ENCODE measurements around the gene NRBP1. TPM values are rescaled to one million over a fixed set of nuclear protein-coding genes. Genes with fewer than 3 reads are reported as not detected.
"Not testable (repeated sequence)": the region's sequence is repeated elsewhere in the genome, so short reads cannot be mapped to it uniquely, and the experiment has no call there.

The NRBP1 gene
- total RNA-seq, 2 donors from 2014 or later = 66.0 to 117 TPM

DNA sequence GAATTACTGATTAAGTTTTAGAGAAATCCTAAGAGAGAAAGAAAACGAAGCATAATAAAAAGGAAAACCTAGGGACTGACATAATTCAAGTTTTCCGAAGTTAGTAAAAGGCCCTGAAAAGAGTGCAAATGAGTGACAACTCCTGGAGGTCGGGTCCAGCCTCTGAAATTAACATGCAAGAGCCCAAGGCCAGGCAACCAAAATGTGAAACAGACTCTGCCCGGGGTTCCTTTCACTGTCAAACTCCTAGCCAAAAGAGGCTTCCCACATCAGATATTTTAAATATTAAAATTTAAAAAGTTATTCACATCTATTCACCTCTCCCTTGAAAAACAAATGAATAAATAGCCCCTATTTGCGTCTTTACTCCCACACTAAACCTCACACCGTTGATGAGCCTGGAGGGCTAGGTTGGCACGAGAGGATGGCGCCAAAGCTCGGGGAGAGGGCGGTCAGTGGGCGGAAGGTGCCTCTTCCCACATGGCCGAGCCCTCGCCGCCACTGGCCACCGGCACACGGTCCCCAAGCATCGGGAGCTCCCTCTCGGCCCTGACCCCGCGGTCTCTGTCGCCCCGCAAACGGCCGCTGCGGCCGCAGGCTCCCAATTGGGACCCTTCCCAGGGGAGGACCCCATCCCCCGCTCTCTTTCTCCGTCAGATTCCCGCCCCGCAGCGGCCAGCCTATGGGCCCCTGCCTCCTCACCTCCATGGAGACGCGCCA, 19.7 kb upstream of the NRBP1 start:
- Mint-ChIP-seq H3K4me1 (ENCODE audit: low read depth in 2 of 2) (peaks cover 28 to 30% of the 10 kb centered on the region in 2 donors), H3K36me3 (peaks cover 11% of the 10 kb centered on the region), H3K4me3 (peak overlapping the region; percentile 87), H3K9me3 (peaks cover 4% of the 10 kb centered on the region), H3K27ac (peak overlapping the region; percentile 77 to 88), H3K27me3 (peaks cover 7 to 12% of the 10 kb centered on the region in 2 donors)
- peak; percentile 54 to 56 for ATAC-seq
- DNase-seq (ENCODE audit: low spot score) = no peak

DNA sequence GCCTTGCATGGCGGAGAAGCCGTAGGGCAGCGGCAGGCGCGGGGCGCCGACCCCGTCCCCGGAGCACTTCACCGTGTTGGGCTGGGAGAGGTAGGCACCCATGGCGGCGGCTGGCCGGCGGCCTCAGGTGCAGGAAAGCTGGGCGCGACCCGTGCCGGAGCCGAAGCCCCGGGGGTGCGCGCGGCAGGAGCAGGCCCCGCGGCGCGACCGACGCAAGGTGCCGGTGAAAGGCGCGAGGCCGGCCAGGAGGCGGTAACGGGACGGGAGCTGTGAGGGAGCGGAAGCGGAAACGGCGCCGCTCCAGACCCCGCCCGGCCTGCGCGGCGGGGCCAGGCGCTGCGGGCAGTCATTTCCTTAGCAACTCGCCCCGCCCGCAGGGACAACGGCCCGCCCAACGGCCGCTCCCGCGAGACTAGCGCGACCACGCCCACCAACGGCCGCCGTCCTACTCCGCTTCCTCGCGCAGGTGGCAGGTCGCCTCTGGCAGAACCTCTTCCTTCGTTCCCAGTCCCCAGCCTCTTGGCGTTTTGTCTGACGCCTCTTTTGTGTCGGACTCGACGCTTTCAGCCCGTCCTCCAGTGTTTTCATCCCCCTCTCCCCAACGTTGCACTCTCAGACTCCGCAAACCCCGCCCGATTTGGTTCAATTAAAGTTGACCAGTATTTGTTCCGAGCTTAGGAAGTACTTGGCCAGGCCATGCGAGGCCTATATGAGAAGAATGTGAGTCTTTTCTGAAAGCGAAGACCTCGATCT, 18.9 kb upstream of the NRBP1 start, which contains the start of gene PPM1G:
Gene PPM1G, minus strand, starts transcription at position 271 of the 753 bp plus-strand sequence. Its CDS starts 169 bp downstream, at position 102.
- Mint-ChIP-seq H3K27ac (peak within 1 kb of the TSS; percentile 77 to 88), H3K4me3 (peak within 1 kb of the TSS; percentile 87), H3K9me3 (peaks cover 4% of the 10 kb centered on the region), H3K4me1 (ENCODE audit: low read depth in 2 of 2) (peaks cover 28 to 30% of the 10 kb centered on the region in 2 donors), H3K36me3 (peaks cover 11% of the 10 kb centered on the region), H3K27me3 (peaks cover 7 to 12% of the 10 kb centered on the region in 2 donors)
- DNase-seq (ENCODE audit: low spot score) = peak; percentile 98
- peak; percentile 99 to 100 for ATAC-seq

DNA sequence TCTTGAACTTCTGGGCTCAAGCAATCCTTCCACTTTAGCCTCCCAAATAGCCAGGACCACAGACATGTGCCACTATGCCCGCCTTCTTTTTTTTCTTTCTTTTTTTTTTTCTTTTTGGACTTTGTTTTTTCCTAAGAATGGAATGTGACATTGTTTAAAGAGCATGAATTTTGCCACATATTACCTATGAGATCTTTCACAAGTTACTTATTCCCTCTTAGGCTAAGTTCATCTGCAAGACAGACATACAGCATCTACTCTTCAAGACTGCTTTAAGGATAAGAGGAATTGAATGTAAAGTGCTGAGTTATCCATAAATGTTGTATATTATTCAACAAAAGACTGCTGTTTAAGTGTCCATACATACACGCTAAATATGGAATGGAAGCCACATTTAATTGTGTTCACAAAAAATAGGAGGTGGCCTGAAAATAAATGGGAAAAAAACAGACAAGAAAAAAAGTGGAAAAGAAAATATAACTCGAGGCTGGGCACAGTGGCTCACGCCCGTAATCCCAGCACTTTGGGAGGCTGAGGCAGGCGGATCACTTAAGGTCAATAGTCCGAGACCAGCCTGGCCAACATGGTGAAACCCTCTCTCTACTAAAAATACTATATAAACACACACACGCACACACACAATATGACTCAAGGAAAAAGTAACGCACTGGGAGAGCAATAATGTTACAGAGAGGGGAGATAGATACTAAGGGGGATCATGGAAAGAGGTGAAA, 15.8 kb upstream of the NRBP1 start:
- no peak overlapping the region for H3K4me3 Mint-ChIP-seq
- H3K27ac Mint-ChIP-seq = no peak overlapping the region
- H3K4me1 Mint-ChIP-seq (ENCODE audit: low read depth in 2 of 2) = peaks cover 15 to 17% of the 10 kb centered on the region in 2 donors
- DNase-seq (ENCODE audit: low spot score) (no peak), ATAC-seq (no peak)
- peaks cover 5% of the 10 kb centered on the region for H3K36me3 Mint-ChIP-seq
- H3K27me3 Mint-ChIP-seq = peaks cover 7 to 14% of the 10 kb centered on the region in 2 donors
- peaks cover 4% of the 10 kb centered on the region for H3K9me3 Mint-ChIP-seq

DNA sequence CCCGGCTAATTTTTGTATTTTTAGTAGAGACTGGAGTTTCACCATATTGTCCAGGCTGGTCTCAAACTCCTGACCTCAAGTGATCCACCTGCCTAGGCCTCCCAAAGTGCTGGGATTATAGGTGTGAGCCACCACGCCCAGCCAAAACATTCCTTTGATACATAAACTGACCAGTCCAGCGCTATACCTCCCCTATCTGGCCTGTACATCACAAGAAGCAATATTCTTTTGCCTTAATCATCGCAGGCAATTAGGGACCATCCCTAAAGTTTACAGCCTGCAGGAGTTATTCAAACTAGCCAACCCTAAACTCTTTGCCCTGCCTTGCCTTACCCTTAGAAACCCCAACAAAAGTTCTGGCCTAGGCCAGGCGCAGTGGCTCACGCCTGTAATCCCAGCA, 12.3 kb upstream of the NRBP1 start:
- H3K27me3 Mint-ChIP-seq = peaks cover 7 to 14% of the 10 kb centered on the region in 2 donors
- H3K4me3 Mint-ChIP-seq = no peak overlapping the region
- H3K9me3 Mint-ChIP-seq = no peaks in the 10 kb centered on the region

DNA sequence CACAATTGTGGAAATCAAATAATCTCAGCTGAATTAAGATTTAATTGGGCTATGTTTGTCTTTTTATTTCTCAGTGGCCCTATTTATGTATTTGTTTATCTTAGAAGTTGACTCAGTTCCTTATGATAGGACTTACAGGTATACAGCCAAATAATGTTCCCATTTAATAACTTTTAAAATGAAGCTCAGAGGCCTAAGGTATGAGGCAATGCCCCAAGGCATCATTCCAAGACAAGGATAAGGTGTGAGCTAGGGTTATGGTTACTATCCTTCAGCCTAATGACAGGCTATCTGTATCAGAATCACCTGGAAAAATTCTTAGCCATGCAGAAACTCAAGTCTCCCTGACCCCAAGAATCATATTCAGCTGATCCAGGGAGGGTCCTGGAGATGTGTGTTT, 7.4 kb upstream of the NRBP1 start:
- H3K4me3 Mint-ChIP-seq = no peak overlapping the region
- H3K4me1 Mint-ChIP-seq (ENCODE audit: low read depth in 2 of 2) = no peaks in the 10 kb centered on the region
- DNase-seq (ENCODE audit: low spot score) (no peak), ATAC-seq (no peak)
- H3K27me3 Mint-ChIP-seq = no peaks in the 10 kb centered on the region
- H3K9me3 Mint-ChIP-seq = no peaks in the 10 kb centered on the region
- no peak overlapping the region for H3K27ac Mint-ChIP-seq
- no peaks in the 10 kb centered on the region for H3K36me3 Mint-ChIP-seq

More for the DNA sequence above, 12.3 kb upstream of the NRBP1 start:
- DNase-seq (ENCODE audit: low spot score) (no peak), ATAC-seq (no peak)
- Mint-ChIP-seq H3K4me1 (ENCODE audit: low read depth in 2 of 2) (peaks cover 0 to 2% of the 10 kb centered on the region in 2 donors), H3K36me3 (no peaks in the 10 kb centered on the region), H3K27ac (no peak overlapping the region)

DNA sequence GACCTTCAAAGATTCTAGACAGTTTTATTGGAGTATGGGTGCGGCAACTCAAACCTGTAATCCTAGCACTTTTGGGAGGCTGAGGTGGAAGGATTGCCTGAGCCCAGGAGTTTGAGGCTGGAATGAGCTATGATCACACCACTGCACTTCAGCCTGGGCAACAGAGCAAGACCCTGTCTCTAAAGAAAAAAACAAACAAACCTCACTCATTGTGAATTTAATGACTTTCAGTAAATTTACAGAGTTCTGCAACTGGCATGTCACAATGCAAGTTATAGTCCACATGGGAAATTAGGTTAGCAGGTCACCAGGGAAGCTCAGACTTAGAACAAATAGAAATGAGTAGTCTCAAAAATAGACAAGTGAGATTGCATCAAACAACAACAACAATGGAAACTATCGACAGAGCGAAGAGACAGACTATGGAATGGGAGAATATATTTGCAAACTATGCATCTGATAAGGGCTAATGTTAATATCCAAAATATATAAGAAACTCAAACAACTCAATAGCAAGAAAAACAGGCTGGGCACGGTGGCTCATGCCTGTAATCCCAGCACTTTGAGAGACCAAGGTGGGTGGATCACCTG, 6.7 kb upstream of the NRBP1 start:
- ATAC-seq (no peak), DNase-seq (ENCODE audit: low spot score) (no peak)
- no peaks in the 10 kb centered on the region for H3K9me3 Mint-ChIP-seq
- H3K4me1 Mint-ChIP-seq (ENCODE audit: low read depth in 2 of 2) = no peaks in the 10 kb centered on the region
- H3K4me3 Mint-ChIP-seq = no peak overlapping the region
- H3K36me3 Mint-ChIP-seq = no peaks in the 10 kb centered on the region
- no peak overlapping the region for H3K27ac Mint-ChIP-seq
- no peaks in the 10 kb centered on the region for H3K27me3 Mint-ChIP-seq

DNA sequence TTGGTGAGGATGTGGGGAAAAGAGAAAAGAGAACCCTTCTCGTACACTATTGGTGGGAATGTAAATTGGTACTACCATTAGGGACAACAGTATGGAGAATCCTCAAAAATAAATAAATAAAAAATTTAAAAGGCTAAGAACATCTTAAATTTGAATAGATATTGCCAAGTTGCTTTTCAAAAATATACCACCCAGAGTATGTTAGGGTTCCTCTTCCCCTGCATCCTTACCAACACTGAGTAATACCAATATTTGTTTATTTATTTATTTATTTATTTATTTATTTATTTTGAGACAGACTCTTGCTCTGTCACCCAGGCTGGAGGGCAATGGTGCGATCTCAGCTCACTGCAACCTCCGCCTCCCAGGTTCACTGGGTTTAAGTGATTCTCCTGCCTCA, 5.5 kb upstream of the NRBP1 start:
- Mint-ChIP-seq H3K36me3 (no peaks in the 10 kb centered on the region), H3K4me1 (ENCODE audit: low read depth in 2 of 2) (peaks cover 4 to 5% of the 10 kb centered on the region in 2 donors), H3K27me3 (no peaks in the 10 kb centered on the region), H3K4me3 (no peak overlapping the region), H3K27ac (no peak overlapping the region), H3K9me3 (no peaks in the 10 kb centered on the region)
- ATAC-seq (no peak), DNase-seq (ENCODE audit: low spot score) (no peak)

DNA sequence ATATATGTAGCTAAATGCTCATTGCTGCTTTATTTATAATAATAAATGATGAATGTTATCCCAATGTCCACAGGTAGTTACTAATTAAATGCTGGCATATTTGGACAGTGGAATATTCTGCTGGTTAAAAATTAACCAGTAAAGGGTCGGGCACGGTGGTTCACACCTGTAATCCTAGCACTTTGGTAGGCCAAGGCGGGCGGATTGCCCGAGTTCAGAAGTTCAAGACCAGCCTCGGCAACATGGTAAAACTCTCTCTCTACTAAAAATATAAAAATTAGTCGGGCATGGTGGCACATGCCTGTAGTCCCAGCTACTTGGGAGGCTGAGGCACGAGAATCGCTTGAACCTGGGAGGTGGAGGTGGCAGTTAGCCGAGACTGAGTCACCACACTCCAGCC, 3.4 kb upstream of the NRBP1 start:
- peaks cover 17 to 19% of the 10 kb centered on the region in 2 donors for H3K4me1 Mint-ChIP-seq (ENCODE audit: low read depth in 2 of 2)
- H3K36me3 Mint-ChIP-seq; H3K9me3 Mint-ChIP-seq; H3K4me3 Mint-ChIP-seq; DNase-seq (ENCODE audit: low spot score); ATAC-seq; H3K27ac Mint-ChIP-seq; H3K27me3 Mint-ChIP-seq: not testable (repeated sequence)

DNA sequence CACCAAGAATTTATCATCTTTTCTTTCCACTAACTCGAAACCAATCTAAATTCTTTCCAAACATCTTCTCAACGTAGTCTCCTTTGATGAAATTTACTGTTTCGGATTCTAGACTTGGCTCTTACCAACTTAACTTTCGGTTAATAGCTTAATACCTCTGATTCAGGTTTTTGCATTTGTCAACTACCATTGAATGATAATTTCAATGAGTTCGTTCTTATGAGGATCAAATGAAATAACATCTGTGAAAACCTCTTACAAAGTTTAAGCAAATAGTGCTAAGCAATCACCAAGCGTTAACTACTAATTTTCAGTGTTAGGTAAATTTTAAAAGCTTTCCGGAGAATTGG, 593 bp upstream of the NRBP1 start:
- Mint-ChIP-seq H3K4me1 (ENCODE audit: low read depth in 2 of 2) (peaks cover 28 to 32% of the 10 kb centered on the region in 2 donors), H3K27me3 (no peaks in the 10 kb centered on the region), H3K9me3 (no peaks in the 10 kb centered on the region), H3K4me3 (peak overlapping the region; percentile 91), H3K27ac (peak overlapping the region; percentile 85 to 99), H3K36me3 (no peaks in the 10 kb centered on the region)
- no peak for DNase-seq (ENCODE audit: low spot score)
- no peak for ATAC-seq

DNA sequence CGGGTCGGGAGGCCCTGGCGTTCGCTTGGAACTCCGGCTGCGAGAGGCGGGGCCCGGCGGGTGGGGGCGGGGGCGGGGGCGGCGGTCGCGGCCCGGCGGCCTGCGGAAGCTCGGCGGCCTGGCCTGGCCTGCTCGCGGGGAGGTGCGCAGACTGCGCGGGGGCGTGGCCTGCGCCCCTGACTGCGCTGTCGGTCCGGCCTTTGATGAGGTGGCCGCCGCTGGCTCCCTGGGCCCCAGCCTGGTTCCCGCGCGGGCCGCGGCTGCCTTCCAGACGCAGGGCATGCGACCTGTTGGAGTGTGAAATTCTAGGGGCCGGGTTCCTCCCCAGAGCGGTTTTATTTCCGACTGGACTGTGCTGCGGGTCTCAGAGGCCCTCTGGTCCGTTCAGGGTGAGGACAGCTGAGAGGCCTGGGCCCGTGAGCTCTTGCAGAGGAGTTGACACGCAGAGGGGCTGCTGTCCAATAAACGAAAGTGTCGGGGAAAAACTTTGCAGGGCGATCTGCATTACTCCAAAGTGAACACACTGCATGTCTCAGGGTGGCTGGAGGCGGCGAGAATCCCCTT, 629 bp downstream of the NRBP1 start:
- peak; percentile 92 to 93 for ATAC-seq
- Mint-ChIP-seq H3K36me3 (peaks cover 11% of the 10 kb centered on the region), H3K4me1 (ENCODE audit: low read depth in 2 of 2) (peaks cover 37 to 42% of the 10 kb centered on the region in 2 donors), H3K27me3 (no peaks in the 10 kb centered on the region), H3K27ac (peak overlapping the region; percentile 85 to 99), H3K4me3 (peak overlapping the region; percentile 95), H3K9me3 (no peaks in the 10 kb centered on the region)
- DNase-seq (ENCODE audit: low spot score) = peak; percentile 91

DNA sequence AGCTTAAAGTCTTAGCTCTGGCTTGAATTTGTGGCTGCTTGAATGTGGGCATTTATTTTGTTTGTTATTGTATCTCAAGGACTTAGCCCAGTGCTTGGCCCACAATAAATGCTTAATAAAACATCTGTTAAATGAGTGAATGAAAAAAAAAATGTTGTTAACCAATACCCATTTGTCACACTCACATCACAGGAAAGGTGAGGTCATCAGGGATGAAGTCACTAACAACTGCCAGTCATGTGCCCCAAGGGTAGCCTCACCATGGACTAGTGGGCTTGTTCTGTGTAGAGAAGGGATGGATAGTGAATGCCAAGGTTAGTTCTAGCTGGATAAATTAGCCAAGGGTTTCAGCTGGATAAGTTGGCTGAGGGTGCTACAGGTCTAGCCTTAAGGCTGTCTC, 3.0 kb downstream of the NRBP1 start:
- H3K4me1 Mint-ChIP-seq (ENCODE audit: low read depth in 2 of 2) = peaks cover 40 to 47% of the 10 kb centered on the region in 2 donors
- peak overlapping the region; percentile 95 for H3K4me3 Mint-ChIP-seq
- no peaks in the 10 kb centered on the region for H3K9me3 Mint-ChIP-seq
- DNase-seq (ENCODE audit: low spot score) (peak; percentile 71), ATAC-seq (peak; percentile 29 to 37)
- H3K27ac Mint-ChIP-seq = peak overlapping the region; percentile 85 to 99
- H3K27me3 Mint-ChIP-seq = no peaks in the 10 kb centered on the region
- peaks cover 25% of the 10 kb centered on the region for H3K36me3 Mint-ChIP-seq

DNA sequence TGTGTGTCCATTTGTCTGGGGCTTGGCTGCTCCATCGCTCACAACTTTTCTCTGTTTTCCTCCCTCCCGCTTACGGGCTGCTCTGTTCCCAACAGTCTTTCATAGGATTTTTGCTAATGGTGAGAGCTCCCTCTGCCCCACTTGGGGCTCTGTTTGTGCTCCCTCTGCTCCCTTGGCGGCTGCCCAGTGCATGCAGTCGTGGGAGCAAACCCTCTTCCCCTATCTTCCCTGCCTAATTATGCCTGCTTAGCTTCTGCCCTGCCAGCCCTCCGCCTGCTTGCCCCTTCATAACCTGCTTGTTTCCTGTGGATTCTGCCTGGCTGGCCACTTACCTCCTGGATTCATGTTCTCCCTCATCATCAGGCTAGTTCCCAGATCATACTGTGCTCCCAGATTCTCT, 7.2 kb downstream of the NRBP1 start:
- Mint-ChIP-seq H3K27me3 (no peaks in the 10 kb centered on the region), H3K36me3 (peaks cover 44% of the 10 kb centered on the region), H3K4me1 (ENCODE audit: low read depth in 2 of 2) (peaks cover 23 to 29% of the 10 kb centered on the region in 2 donors), H3K9me3 (no peaks in the 10 kb centered on the region), H3K27ac (no peak overlapping the region), H3K4me3 (no peak overlapping the region)
- DNase-seq (ENCODE audit: low spot score) = no peak
- ATAC-seq = no peak

DNA sequence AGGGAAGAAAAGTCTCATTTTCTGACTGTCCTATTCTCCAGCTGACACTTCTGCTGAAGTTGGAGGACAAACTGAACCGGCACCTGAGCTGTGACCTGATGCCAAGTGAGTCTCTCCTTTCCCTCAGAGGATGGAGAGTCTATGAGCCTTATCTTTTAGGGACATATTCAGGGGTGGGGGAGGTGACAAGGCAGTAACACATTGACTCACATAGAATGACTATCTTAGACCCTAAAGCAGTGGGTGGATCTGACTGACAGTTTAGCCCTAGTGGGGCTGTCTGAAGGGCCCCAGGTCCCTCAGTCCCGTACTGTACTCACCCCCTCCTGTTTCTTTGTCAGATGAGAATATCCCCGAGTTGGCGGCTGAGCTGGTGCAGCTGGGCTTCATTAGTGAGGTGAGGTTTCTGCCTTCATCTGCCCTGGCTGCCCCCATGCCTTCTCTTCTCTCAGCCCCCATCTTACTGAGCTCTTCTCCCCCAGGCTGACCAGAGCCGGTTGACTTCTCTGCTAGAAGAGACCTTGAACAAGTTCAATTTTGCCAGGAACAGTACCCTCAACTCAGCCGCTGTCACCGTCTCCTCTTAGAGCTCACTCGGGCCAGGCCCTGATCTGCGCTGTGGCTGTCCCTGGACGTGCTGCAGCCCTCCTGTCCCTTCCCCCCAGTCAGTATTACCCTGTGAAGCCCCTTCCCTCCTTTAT, 12.9 kb downstream of the NRBP1 start:
- peaks cover 22% of the 10 kb centered on the region for H3K36me3 Mint-ChIP-seq

More for the DNA sequence above, 12.9 kb downstream of the NRBP1 start:
- no peaks in the 10 kb centered on the region for H3K9me3 Mint-ChIP-seq
- no peak overlapping the region for H3K27ac Mint-ChIP-seq
- no peaks in the 10 kb centered on the region for H3K27me3 Mint-ChIP-seq
- DNase-seq (ENCODE audit: low spot score) = no peak
- no peak for ATAC-seq
- peaks cover 0 to 14% of the 10 kb centered on the region in 2 donors for H3K4me1 Mint-ChIP-seq (ENCODE audit: low read depth in 2 of 2)
- H3K4me3 Mint-ChIP-seq = no peak overlapping the region
